OCI-M1 (cell line): Measurements from ENCODE around the gene ADD1.

Experiments used
- DNase-seq: peaks from one replicate; lab custom pipeline; 2025; lab: John Stamatoyannopoulos, UW

ADD1 gene

GRCh38 chr4:2843263-2843940, at the start of gene ADD1:
ADD1 (plus strand) TSS chr4:2843844; CDS start chr4:2875916, 32,072 bp downstream.
- DNase-seq, result peak; percentile 95

GRCh38 chr4:2794486-2795299, 49.0 kb upstream of the ADD1 start:
- peak; percentile 67 for DNase-seq

GRCh38 chr4:2795300-2795892, 48.2 kb upstream of the ADD1 start:
- DNase-seq, result no peak

GRCh38 chr4:2795893-2796848, 47.5 kb upstream of the ADD1 start:
- DNase-seq, result no peak

- no peak for DNase-seq
Measured at GRCh38 chr4:2796849-2797544, 46.6 kb upstream of the ADD1 start.

- DNase-seq, result no peak
Measured at GRCh38 chr4:2797545-2798305, 45.9 kb upstream of the ADD1 start.

- DNase-seq, result peak; percentile 67
Measured at GRCh38 chr4:2798399-2799223, 45.0 kb upstream of the ADD1 start.

- no peak for DNase-seq
Measured at GRCh38 chr4:2799224-2799911, 44.3 kb upstream of the ADD1 start.

GRCh38 chr4:2799971-2800690, 43.5 kb upstream of the ADD1 start:
- DNase-seq, result no peak

GRCh38 chr4:2800691-2801596, 42.7 kb upstream of the ADD1 start:
- no peak for DNase-seq

- DNase-seq, result no peak
Measured at GRCh38 chr4:2802618-2803531, 40.8 kb upstream of the ADD1 start.

GRCh38 chr4:2803624-2804448, 39.8 kb upstream of the ADD1 start:
- DNase-seq, result no peak

- DNase-seq, result no peak
Measured at GRCh38 chr4:2804449-2804972, 39.1 kb upstream of the ADD1 start.

GRCh38 chr4:2804973-2805501, 38.6 kb upstream of the ADD1 start:
- DNase-seq, result no peak
